Hepatocyte (in vitro differentiated cells): Measurements from ENCODE around the gene SNX27. TPM values are rescaled to one million over a fixed set of nuclear protein-coding genes. Genes with fewer than 3 reads are reported as not detected.
"Not testable (repeated sequence)": the region's sequence is repeated elsewhere in the genome, so short reads cannot be mapped to it uniquely, and the experiment has no call there.

Experiments used
- DNase-seq: peaks from one replicate; pipeline ENCODE4 v3.0.0-alpha.2; 2016; ENCODE audit warnings: low spot score
- H2AFZ ChIP-seq: fragments of 200-600 bp; sonication (generic); 2 replicates; pipeline ENCODE4 v1.6.0; 2016; ENCODE audit warnings: antibody characterized with exemption, mild to moderate bottlenecking
- H3K27ac ChIP-seq: fragments of 200-600 bp; sonication (generic); 2 replicates; pipeline ENCODE4 v1.5.1; 2016; ENCODE audit warnings: mild to moderate bottlenecking
- H3K27me3 ChIP-seq: fragments of 200-600 bp; sonication (generic); 2 replicates; pipeline ENCODE4 v1.6.1; 2016
- H3K36me3 ChIP-seq: fragments of 200-600 bp; sonication (generic); replicated peaks from 2 replicates; pipeline ENCODE4 v1.5.1; 2016; ENCODE audit warnings: low read depth; ENCODE audit not compliant: insufficient read depth
- H3K4me1 ChIP-seq: fragments of 200-600 bp; sonication (generic); 2 replicates; pipeline ENCODE4 v1.5.1; 2016; ENCODE audit warnings: mild to moderate bottlenecking, moderate library complexity; ENCODE audit not compliant: insufficient read depth
- H3K4me2 ChIP-seq: fragments of 200-600 bp; sonication (generic); 2 replicates; pipeline ENCODE4 v1.6.0; 2016
- H3K4me3 ChIP-seq: fragments of 200-600 bp; sonication (generic); 2 replicates; pipeline ENCODE4 v1.5.1; 2016; ENCODE audit warnings: mild to moderate bottlenecking
- H3K79me2 ChIP-seq: fragments of 200-600 bp; sonication (generic); 2 replicates; pipeline ENCODE4 v1.6.0; 2017; ENCODE audit warnings: mild to moderate bottlenecking
- H3K9me2 ChIP-seq: fragments of 200-600 bp; sonication (generic); replicated peaks from 2 replicates; pipeline ENCODE4 v1.6.0; 2017; ENCODE audit warnings: mild to moderate bottlenecking; ENCODE audit not compliant: insufficient read depth
- H3K9me3 ChIP-seq: fragments of 200-600 bp; sonication (generic); 2 replicates; pipeline ENCODE4 v1.5.1; 2016; ENCODE audit warnings: low read depth, mild to moderate bottlenecking
- H4K20me1 ChIP-seq: fragments of 200-600 bp; sonication (generic); 2 replicates; pipeline ENCODE4 v1.6.0; 2016; ENCODE audit warnings: mild to moderate bottlenecking; ENCODE audit not compliant: insufficient read depth, poor library complexity, severe bottlenecking
- CTCF ChIP-seq: fragments of 200-600 bp; sonication (generic); IDR thresholded peaks from 2 replicates; pipeline ENCODE4 v1.5.1; 2016; ENCODE audit warnings: antibody characterized with exemption, mild to moderate bottlenecking; ENCODE audit not compliant: poor library complexity
- EZH2 ChIP-seq: fragments of 200-600 bp; sonication (generic); IDR thresholded peaks from 2 replicates; pipeline ENCODE4 v1.6.1; 2016; ENCODE audit warnings: antibody characterized with exemption, mild to moderate bottlenecking, borderline replicate concordance
- EZH2phosphoT487 ChIP-seq: fragments of 200-600 bp; sonication (generic); IDR thresholded peaks from one replicate; pipeline ENCODE4 v1.6.1; 2018; ENCODE audit warnings: antibody characterized with exemption, mild to moderate bottlenecking, low read depth, moderate library complexity; ENCODE audit not compliant: unreplicated experiment, severe bottlenecking
- WGBS: methylation state at CpG from one replicate; pipeline ENCODE4 v1.1.6; 2016; ENCODE audit warnings: low lambda C conversion rate; ENCODE audit errors: missing lambda C conversion rate; 5-methylcytosine and 5-hydroxymethylcytosine counted together
- polyA plus RNA-seq: library from polyadenylated mRNA; unstranded; fragments of >200 nt; fragmentation: Nextera tagmentation; extraction: Ambion mirVana; gene quantifications from 2 replicates; pipeline ENCODE4 v1.2.1, GENCODE V29; 2016
- total RNA-seq: library from RNA; depleted of rRNA; stranded (reverse); fragments of >200 nt; gene quantifications from 2 replicates; pipeline ENCODE4 v1.2.3, GENCODE V29; 2014

SNX27 gene
- total and polyA plus RNA-seq, 2 experiments from 2014 or later: 24.0 to 38.7 TPM

GRCh38 chr1:151616505-151616849, 4.6 kb downstream of the SNX27 start:
- no peak for DNase-seq
- 70% methylated on average over 3 of the region's 3 CpGs for WGBS
- Histone ChIP-seq H3K9me3 (no peaks in the 10 kb centered on the region), H3K4me1 (peaks cover 43% of the 10 kb centered on the region), H3K27ac (no peak overlapping the region), H3K27me3 (no peaks in the 10 kb centered on the region), H4K20me1 (peaks cover 27% of the 10 kb centered on the region), H3K4me2 (peak overlapping the region; percentile 35), H3K36me3 (no peaks in the 10 kb centered on the region), H3K79me2 (peaks cover 87% of the 10 kb centered on the region), H2AFZ (no peak overlapping the region), H3K9me2 (no peaks in the 10 kb centered on the region), H3K4me3 (no peak overlapping the region)
- TF ChIP-seq EZH2: no peak
- no peak for TF ChIP-seq EZH2phosphoT487
- TF ChIP-seq CTCF: no peak

GRCh38 chr1:151618003-151618402, 6.2 kb downstream of the SNX27 start:
- H2AFZ ChIP-seq: no peak overlapping the region
- TF ChIP-seq EZH2 (no peak), CTCF (no peak), EZH2phosphoT487 (no peak)
- DNase-seq: no peak
- peaks cover 41% of the 10 kb centered on the region for H3K4me1 ChIP-seq
- H3K4me2 ChIP-seq: no peak overlapping the region
- H3K9me2 ChIP-seq: no peaks in the 10 kb centered on the region
- no peaks in the 10 kb centered on the region for H3K9me3 ChIP-seq
- H4K20me1 ChIP-seq: peaks cover 27% of the 10 kb centered on the region
- 77% methylated on average over 3 of the region's 3 CpGs for WGBS
- peak overlapping the region; percentile 74 for H3K27ac ChIP-seq
- H3K4me3 ChIP-seq: no peak overlapping the region
- H3K27me3 ChIP-seq: no peaks in the 10 kb centered on the region
- H3K79me2 ChIP-seq: peaks cover 90% of the 10 kb centered on the region
- no peaks in the 10 kb centered on the region for H3K36me3 ChIP-seq

GRCh38 chr1:151618470-151618869, 6.6 kb downstream of the SNX27 start:
- Histone ChIP-seq H4K20me1 (peaks cover 27% of the 10 kb centered on the region), H3K36me3 (no peaks in the 10 kb centered on the region), H3K9me2 (no peaks in the 10 kb centered on the region), H3K9me3 (no peaks in the 10 kb centered on the region), H3K79me2 (peaks cover 90% of the 10 kb centered on the region), H3K4me3 (no peak overlapping the region), H3K4me2 (no peak overlapping the region), H3K27me3 (no peaks in the 10 kb centered on the region), H3K27ac (peak overlapping the region; percentile 74), H3K4me1 (peaks cover 41% of the 10 kb centered on the region), H2AFZ (no peak overlapping the region)
- TF ChIP-seq CTCF: no peak
- TF ChIP-seq EZH2: no peak
- TF ChIP-seq EZH2phosphoT487: no peak
- no peak for DNase-seq

- 84% methylated on average over 6 of the region's 6 CpGs for WGBS
- not testable (repeated sequence) for H3K9me2 ChIP-seq, DNase-seq, H3K9me3 ChIP-seq, H3K27me3 ChIP-seq, H3K4me3 ChIP-seq, H3K36me3 ChIP-seq, H2AFZ ChIP-seq
- H3K27ac ChIP-seq: peak overlapping the region; percentile 74
- peaks cover 90% of the 10 kb centered on the region for H3K79me2 ChIP-seq
- peak overlapping the region; percentile 64 for H3K4me2 ChIP-seq
- peaks cover 25% of the 10 kb centered on the region for H4K20me1 ChIP-seq
- H3K4me1 ChIP-seq: peaks cover 37% of the 10 kb centered on the region
Measured at GRCh38 chr1:151618996-151619395, 7.1 kb downstream of the SNX27 start.
